Activated T-cell treated with anti-CD3 and anti-CD28 coated beads, Interleukin-2, amount 50 U/mL, for 48 hours (primary cell): ENCODE measurements around the gene SSH2.
"Not testable (repeated sequence)": the region's sequence is repeated elsewhere in the genome, so short reads cannot be mapped to it uniquely, and the experiment has no call there.

Experiments used
- DNase-seq, 2 experiments: peaks; one replicate each; pipeline ENCODE4 v3.0.0-alpha.2; 2020

SSH2 gene

DNA sequence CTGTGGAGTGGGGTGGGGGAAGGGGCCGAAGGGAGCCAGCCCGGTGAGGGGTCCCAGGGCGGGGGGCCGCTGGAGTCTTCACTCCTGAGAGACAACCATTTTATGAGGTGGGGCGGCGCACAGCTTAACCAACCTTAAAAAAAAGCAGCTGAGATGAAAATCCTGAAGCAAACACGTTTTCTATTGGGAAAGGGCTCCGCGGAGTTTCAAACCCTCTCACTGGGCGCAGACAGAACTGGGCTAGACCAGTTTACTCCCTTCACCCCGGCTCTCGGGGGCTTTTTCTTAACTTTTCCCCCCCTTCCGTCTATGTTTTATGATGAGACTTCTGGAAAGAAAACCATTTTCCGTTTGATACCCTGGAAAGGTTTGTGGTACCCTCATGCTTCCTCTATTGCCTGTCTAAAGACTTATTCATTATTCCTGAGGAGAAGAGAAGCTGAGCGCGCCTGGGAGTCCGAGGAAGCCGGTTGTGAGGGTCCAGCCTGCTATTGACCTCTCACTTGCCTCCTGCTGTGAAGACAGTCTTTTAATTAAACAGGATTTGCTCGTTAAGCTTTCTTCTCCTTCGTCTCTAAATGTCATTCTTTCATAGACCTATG lies 482 bp upstream of the SSH2 start:
- DNase-seq, result no peak

DNA sequence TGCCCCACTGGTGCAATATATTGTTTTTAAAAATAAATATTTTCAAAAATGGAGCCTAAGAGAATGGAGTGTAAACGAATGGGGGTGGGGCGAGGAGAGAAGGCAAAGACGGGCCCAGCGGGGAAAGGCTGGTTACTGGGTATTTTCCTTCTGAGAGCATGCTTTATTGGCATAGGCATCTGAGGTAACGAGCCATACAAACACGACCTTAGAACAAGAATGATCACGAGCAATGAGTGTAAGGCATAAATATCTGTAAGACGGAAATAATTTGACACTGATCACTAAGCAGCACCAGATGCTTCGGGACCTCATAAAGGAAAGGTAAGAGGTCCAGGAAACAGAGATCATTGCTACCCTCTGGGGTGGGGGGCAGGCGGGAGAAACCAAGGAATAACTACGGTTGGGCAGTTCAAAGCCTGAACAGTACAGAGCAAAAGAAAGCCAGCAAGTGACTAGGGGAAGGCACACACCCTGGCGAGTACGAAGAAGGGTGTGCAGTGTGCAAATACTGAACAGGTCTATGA lies 959 bp downstream of the SSH2 start:
- DNase-seq, result peak; percentile 24 to 36

DNA sequence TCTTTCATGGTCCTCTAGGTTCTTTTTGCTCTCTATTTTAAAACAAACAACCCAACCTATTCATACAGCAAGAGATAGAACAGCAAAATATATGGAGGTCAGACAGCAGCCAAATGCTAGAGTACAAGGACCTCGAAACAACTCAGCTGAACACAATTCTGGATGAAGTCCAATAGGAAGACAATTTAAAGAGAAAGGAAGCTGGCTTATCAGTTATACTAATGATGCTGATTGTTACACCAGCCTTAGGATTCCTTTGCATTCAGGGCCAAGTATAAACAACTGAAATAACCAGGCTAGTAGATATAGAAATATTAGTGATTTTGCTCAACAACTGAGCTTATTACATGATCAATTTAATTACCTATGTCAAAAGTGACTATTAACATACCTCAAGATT lies 2.5 kb downstream of the SSH2 start:
- DNase-seq, result no peak

DNA sequence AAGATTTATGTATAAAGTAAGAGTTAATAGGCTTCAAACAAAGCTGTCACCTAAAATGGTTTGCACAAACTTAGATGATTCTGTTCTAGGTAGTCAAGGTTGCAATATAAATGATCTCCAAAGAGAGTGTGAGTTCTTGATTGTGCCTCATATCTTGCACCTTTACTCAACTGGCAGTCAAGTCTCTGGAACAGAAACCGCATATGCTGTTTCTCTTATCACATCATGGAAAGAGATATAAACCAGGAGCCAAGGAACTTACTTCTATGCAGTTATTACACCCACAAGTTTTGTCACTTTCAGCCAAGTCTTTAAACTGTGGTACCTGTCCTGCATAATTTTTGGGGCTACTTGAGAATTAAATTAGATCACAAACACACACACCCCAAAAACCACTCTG lies 5.2 kb downstream of the SSH2 start:
- no peak for DNase-seq

DNA sequence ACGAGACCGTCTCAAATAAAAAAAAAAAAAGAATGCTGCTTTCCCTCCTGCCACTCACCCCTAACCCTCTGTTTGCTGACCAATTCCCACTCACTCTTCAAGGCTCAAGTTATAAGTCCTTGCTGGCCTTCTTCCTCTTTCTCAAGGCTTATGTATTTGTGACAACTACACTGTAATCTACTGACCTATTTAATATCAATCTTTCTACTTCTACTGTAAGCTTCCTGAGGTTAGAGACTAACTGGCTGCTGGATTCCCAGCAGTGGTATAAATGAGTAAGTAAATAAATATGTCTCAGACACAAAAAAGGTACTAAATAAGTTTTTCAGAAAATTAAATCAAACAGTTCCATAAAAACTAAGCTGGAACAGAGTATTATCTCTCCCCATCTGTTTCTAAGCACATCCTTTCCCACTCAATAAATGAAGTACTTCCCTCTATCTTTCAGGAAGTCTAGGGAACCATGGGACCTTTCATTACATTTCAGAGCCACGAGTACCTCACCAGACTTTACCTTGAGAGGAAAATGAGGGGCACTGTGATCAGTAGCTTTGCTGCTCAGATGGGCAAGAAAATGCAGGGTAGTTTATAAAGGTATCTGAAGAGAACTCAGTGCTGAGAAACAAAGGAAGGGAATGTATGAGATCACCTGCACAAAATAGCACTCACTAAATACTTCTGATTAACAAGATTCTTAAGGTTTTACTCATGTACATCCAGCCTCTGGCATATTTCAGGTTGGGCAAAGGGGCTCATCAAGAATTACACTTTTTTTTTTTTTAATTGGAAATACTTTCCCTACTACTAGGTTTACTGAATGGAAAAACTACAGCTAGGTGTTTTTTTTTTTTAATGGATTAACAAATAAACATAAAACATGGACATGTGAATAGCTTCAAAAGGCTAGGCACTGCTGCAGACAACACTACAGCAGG lies 10.8 kb downstream of the SSH2 start:
- no peak for DNase-seq

DNA sequence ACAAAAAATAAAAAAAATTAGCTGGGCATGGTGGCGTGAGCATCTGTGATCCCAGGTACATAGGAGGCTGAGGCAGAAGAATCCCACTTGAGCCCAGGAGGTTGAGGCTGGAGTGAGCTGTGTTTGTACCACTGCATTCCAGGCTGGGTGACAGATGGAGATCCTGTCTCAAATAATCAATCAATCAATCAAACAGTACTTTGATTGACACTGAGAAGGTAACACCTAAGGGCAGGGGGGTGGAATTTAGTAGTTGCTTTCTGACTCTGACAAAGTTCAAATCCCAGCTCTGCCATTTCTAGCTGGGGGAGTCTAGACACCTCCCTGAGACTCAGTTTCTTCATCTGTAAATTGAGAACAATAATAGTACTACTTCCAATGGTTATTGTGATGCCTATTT lies 12.0 kb downstream of the SSH2 start:
- no peak for DNase-seq

DNA sequence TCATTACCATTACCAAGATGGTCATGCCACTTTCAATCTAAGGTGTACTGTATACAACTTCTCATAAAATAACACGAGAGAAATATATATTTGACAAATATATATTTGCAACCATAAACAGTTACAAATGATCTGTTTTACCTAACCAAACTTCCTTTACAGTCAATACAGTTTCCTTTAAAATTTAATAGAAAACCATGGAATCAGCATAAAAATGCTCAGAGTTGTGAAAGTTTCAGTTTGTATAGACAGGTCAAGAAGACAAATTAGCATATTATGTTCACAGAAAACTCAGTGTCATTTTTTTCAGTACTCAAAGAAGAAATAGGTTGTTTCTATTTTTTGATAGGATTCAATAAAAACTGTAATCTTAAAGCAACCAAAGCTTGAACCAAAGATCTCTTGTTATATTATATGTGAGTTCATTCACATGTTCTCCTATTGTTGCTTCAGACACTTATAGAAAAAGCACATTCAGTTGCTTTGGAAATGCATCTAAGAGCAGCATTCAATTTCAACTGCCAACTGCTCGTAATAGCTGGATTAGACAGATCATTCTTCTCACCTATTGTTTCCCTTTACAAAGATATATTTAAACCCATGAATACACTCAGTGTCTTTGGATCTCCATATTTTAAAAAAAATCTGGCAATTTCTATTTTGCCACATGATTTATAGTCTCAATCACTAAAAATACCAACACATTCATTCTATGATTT lies 15.1 kb downstream of the SSH2 start:
- no peak for DNase-seq

DNA sequence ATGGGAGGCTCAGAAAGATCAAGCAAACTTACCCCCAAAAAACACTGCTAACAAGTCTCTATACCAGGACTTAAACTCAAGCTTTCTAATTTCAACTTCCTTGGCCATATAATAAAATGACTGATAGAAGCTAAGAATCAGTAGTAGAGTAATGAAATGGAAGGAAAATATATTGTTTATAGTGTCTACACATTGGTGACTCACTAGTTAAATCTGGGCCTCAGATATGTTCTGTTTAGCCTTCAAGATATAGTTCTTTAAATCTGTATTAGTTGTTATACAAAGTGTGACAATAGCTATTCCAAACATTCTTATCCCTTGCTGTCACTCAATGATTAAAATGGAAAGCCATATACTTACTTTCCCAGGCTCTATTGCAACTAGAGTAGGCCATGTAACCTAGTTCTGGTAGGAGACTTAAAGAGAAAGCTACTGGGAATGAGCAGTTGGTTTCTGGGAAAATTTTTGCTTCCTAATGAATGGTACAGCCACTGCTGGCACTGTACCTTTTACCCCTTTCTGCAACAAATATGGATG lies 18.3 kb downstream of the SSH2 start:
- DNase-seq, result no peak

DNA sequence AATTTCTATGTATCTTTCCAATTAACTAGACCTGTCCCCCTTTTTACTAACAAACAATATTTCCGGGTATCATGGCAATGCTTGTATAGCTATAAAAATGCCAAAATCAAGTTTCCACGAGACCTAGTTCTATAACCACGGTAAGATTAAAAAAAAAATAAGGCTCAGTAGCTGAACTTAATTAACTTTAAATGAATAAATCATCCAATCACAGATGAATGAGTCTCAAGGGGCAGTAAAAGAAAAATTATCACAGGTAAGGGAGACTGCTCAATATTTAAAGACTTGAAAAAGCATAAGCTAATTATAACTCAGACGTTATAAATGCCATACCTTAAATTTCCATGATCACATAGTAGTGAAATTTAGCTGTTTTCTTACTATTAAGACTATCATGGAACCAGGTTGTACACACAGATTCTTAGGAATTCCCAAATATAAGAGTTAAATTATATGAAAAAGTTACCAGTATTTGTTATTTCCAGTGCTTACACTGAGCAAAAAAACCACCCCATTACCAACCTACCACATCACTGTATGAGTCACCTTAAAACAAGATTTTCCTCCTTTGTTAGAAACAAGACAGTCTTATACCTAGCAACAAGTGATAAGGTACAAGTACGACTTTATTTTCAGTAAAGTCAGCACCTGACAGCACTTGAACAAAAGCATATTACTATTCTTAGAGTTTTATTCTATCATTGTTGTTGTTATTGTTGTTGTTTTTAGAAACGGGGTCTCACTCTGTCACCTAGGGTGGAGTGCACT lies 20.6 kb downstream of the SSH2 start:
- no peak for DNase-seq

DNA sequence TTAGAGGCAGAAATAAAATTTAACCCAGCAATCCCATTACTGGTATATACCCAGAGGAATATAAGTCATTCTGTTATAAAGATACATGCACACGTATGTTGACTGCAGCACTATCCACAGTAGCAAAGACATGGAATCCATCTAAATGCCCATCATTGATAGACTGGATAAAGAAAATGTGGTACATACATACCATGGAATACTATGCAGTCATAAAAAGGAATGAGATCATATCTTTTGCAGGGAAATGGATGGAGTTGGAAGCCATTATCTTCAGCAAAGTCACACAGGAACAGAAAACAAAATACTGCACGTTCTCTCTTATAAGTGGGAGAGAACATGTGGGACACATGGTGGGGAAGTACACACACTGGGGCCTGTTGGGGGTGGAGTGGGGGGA lies 23.1 kb downstream of the SSH2 start:
- no peak for DNase-seq

DNA sequence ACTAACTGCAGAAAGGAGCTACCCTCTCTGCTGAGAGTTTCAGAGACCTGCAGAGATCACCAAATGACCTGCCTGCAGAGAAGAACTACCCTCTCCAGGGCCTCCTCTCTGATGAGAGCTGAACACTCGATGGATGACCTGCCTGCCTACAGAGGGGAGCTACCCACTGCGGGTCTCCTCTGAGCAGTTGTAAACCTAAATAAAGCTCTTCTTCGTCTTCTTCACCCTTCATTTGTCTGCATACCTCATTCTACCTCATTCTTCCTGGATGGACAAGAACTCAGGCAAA lies 24.2 kb downstream of the SSH2 start:
- no peak for DNase-seq

DNA sequence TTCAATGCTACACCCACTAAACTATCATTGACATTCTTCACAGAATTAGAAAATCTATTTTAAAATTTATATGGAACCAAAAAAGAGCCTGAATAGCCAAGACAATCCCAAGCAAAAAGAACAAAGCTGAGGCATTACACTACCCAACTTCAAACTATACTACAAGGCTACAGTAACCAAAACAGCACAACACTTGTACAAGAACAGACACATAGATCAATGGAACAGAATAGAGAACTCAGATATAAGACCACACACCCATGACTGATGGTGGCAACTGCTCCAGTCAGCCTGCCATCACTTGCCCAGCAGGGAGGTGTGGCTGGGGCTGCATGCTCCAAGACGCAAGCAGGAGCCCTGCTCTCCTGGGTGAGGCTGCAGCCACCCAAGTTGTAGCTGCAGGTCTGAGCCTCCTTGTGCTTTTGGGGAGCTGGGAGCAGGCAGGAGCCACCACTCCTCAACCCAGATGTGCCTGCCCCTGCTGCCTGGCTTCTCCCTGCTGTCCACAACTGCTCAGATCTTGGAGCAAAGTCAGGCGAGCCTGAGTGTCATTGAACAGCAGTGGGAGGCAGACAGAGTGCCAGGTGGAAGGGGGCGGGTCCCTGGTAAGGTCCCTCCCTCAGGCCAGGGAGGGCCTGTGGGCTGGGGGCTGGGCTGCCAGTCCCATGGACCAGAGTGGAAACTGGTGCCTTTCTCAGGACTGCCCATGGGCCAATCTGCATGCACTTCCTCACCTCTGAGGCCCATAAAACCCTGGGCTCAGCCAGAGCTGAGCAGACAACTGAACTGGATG lies 24.7 kb downstream of the SSH2 start:
- DNase-seq, result no peak

DNA sequence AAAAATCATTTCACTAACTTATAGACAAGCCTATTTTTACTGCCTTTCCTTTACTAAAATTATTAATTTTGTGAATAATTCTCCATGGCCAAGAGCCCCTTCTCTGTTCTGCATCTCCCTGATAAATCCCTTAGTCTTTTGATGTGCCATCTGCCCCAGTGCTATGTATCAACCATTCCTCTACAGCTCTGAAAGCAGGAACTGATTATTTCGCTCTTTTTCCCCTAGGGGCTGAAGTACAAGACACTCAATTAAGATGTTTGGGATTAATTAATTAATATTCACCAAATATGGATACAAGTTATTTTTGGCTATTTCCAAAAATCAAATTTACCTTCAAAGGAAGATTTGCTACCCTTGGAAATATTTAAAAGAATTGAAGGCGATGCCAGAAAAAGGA lies 26.6 kb downstream of the SSH2 start:
- DNase-seq, result no peak

DNA sequence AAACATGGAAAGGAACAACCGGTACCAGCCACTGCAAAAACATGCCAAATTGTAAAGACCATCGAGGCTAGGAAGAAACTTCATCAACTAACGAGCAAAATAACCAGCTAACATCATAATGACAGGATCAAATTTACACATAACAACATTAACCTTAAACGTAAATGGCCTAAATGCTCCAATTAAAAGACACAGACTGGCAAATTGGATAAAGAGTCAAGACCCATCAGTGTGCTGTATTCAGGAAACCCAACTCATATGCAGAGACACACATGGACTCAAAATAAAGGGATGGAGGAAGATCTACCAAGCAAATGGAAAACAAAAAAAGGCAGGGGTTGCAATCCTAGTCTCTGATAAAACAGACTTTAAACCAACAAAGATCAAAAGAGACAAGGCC lies 32.9 kb downstream of the SSH2 start:
- not testable (repeated sequence) for DNase-seq

DNA sequence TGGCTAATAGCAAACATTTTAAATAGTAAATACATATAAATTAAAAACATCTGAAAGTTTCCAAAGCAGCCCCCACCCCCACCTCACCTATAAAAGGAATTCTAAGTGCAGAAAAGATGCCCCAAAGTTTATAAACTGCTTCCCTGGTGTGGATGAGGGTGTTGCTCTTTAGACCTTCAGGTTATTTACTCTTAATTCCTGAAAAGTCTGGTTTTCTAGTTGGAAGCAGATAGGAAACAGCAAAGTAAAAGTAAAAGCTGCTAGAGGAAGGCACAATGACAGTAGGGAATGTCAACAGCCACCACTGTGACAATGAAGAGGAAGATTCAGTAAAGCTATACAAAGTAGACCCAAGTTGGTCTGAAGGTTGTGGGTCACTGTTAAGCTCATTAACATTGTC lies 37.8 kb downstream of the SSH2 start:
- DNase-seq, result no peak

DNA sequence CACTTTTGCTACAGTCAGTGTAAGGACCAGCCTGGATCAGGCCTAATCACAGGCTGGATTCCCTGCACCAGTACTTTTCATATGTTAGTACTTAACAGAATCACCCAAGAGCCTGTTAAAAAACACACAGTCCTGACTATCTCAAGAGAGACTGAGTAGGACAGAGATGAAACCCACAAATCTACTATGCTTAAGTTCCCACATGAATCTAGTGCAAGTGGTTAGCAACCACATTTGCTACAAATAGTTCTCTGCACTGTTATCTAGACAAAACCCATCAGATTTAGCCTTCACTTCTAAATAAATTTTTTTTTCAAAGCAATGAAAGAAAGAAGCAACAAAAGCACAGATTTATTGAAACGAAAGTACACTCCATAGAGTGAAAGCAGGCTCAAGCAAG lies 38.9 kb downstream of the SSH2 start:
- DNase-seq, result no peak

DNA sequence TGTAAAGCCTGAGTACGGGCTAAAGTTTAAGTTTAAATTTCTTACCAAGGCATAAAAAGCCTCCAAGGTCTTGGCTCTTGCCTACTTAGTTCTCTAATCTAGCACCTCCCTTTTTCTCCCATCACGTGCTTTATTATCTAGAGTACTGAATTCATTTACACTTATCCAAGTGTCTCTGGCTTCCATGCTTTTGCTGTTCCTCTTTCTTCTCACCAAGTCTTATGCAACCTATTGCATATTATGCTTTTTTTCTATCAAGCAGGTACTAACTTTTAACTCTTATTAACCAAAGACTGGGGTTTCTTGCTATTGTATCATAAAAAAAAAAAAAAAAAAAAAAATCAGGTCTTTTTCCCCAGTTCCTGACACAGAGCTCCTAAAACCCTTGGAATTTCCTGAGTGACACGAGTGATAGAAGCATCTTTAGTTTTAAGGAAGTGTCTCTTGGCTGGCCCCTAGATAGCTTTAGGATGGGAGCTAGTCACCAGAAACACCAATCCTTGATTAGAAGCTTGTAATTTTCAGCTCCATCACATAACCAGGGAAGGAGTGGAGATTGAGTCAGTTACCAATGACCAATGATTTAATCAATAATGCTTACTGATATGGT lies 44.9 kb downstream of the SSH2 start:
- no peak for DNase-seq

DNA sequence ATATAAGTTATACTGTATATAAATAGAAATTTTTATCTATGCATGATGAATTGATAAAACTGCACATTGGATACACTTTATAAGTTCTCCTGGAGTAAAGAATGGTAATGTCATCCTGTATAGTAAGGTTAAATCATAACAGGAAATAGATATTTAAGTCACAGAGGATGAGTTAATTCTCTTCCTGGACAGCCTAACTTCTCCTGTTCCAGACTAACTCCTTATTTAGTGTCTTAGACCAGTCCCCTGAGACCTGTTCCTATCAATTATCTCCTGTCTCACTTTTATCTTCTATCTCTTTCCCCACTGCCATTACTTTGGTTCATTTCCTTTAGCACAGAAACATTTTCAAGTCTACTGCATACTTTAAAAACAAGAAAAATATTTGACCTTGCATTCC lies 46.5 kb downstream of the SSH2 start:
- DNase-seq, result no peak

DNA sequence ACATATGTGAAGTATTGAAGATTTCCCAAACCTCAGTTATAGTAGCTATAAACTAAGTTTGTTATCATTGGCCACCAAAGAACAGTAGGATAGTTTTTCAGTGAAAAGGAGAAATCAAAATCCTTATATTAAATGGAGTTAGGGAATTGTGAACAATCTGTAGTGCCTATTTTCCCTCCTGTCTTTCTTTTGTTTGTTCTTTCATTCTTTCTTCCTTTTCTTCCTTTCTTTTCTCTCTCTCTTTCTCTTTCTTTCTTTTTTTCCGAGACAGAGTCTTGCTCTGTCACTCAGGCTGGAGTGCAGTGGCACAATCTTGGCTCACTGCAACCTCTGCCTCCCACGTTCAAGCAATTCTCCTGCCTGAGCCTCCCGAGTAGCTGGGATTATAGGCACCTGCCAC lies 48.8 kb downstream of the SSH2 start:
- no peak for DNase-seq

DNA sequence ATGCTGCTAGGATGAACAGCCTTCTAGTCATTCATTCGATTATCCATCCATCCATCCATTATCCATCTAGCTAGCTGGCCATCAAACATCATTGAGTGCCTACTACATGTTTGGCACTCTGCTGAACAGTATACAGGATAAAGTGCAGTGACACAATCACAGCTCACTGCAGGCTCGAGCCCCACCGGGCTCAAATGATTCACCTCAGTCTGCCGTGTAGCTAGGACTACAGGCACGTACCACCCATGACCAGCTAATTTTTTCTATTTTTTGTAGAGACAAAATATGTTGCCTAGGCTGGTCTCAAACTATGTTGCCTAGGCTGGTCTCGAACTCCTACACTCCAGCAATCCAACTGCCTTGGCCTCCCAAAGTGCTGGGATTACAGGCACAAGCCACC lies 50.0 kb downstream of the SSH2 start:
- DNase-seq, result no peak

DNA sequence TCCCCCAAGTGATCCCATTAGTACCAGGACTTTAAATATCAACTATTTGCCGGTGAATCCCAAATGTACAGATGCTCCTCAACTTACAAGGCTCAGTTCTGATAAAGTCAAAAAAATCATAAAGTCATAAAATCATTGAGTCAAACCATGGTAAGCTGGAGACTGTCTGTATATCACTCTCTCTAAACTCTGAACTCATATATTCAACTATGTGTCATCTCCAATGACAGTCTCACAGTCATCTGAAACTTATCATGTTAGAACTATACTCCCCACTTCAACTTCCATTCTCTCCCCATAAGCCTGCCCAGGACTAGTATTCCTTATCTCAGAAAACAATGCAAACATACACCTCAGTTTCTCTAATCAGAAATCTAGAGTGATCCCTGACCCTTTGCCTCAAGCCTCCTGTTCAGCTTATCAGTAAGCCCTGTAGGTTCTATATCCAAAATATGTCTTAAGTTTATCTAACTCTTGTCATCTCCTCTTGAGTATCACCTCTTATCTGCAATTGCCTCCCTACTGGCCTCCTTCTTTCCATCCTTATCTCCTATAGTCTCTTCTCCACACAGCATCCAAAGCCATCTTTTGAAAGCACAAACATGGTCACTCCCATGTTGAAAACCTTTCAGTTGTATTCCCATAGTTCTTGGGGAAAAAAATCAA lies 55.0 kb downstream of the SSH2 start:
- no peak for DNase-seq
